ENCODE measurements around the gene CNIH2.

Gene CNIH2

DNA sequence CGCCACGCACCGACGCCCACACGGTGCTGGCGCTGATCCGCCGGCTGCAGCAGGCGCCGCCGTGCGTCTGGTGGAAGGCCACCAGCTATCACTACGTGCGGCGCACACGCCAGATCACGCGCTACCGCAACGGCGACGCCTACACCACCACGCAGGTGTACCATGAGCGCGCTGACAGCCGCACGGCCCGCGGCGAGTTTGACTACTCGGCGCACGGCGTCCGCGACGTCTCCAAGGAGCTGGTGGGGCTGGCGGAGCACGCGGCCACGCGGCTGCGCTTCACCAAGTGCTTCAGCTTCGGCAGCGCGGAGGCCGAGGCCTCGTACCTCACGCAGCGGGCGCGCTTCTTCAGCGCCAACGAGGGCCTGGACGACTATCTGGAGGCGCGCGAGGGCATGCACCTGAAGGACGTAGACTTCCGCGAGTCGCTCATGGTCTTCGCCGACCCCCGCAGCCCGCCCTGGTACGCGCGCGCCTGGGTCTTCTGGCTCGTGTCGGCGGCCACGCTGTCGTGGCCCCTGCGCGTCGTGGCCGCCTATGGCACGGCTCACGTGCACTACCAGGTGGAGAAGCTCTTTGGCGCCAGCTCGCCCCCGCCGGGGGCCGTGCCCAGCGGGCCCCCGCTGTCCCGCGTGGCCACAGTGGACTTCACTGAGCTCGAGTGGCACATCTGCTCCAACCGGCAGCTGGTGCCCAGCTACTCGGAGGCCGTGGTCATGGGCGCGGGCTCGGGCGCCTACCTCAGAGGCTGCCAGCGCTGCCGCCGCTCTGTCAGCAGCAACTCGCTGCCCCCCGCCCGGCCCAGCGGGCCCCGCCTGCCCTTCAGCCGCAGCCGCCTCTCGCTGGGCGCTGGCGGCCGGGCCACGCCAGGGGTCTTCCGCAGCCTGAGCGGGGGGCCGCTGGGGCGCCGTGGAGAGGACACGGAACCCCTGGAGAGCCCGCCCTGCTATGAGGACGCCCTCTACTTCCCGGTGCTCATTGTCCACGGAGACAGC lies 16.9 kb downstream of the CNIH2 start (continued):
- TF ChIP-seq, protein P1, sequence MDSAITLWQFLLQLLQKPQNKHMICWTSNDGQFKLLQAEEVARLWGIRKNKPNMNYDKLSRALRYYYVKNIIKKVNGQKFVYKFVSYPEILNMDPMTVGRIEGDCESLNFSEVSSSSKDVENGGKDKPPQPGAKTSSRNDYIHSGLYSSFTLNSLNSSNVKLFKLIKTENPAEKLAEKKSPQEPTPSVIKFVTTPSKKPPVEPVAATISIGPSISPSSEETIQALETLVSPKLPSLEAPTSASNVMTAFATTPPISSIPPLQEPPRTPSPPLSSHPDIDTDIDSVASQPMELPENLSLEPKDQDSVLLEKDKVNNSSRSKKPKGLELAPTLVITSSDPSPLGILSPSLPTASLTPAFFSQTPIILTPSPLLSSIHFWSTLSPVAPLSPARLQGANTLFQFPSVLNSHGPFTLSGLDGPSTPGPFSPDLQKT (IDR thresholded peaks at IDR 0.05; ENCODE audit: borderline replicate concordance, low read depth, low read length), result no peak
- TF ChIP-seq, protein P2, sequence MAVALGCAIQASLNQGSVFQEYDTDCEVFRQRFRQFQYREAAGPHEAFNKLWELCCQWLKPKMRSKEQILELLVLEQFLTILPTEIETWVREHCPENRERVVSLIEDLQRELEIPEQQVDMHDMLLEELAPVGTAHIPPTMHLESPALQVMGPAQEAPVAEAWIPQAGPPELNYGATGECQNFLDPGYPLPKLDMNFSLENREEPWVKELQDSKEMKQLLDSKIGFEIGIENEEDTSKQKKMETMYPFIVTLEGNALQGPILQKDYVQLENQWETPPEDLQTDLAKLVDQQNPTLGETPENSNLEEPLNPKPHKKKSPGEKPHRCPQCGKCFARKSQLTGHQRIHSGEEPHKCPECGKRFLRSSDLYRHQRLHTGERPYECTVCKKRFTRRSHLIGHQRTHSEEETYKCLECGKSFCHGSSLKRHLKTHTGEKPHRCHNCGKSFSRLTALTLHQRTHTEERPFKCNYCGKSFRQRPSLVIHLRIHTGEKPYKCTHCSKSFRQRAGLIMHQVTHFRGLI (tag by site-specific recombination; IDR thresholded peaks at IDR 0.05), result no peak
- no peak for TF ChIP-seq ZBTB20 (tag by site-specific recombination; IDR thresholded peaks at IDR 0.05)
- TF ChIP-seq, protein P3, sequence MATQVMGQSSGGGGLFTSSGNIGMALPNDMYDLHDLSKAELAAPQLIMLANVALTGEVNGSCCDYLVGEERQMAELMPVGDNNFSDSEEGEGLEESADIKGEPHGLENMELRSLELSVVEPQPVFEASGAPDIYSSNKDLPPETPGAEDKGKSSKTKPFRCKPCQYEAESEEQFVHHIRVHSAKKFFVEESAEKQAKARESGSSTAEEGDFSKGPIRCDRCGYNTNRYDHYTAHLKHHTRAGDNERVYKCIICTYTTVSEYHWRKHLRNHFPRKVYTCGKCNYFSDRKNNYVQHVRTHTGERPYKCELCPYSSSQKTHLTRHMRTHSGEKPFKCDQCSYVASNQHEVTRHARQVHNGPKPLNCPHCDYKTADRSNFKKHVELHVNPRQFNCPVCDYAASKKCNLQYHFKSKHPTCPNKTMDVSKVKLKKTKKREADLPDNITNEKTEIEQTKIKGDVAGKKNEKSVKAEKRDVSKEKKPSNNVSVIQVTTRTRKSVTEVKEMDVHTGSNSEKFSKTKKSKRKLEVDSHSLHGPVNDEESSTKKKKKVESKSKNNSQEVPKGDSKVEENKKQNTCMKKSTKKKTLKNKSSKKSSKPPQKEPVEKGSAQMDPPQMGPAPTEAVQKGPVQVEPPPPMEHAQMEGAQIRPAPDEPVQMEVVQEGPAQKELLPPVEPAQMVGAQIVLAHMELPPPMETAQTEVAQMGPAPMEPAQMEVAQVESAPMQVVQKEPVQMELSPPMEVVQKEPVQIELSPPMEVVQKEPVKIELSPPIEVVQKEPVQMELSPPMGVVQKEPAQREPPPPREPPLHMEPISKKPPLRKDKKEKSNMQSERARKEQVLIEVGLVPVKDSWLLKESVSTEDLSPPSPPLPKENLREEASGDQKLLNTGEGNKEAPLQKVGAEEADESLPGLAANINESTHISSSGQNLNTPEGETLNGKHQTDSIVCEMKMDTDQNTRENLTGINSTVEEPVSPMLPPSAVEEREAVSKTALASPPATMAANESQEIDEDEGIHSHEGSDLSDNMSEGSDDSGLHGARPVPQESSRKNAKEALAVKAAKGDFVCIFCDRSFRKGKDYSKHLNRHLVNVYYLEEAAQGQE (tag by site-specific recombination; IDR thresholded peaks at IDR 0.05), result no peak
- no peak for TF ChIP-seq ZEB2 (tag by site-specific recombination; IDR thresholded peaks at IDR 0.05)
- TF ChIP-seq, protein P4, sequence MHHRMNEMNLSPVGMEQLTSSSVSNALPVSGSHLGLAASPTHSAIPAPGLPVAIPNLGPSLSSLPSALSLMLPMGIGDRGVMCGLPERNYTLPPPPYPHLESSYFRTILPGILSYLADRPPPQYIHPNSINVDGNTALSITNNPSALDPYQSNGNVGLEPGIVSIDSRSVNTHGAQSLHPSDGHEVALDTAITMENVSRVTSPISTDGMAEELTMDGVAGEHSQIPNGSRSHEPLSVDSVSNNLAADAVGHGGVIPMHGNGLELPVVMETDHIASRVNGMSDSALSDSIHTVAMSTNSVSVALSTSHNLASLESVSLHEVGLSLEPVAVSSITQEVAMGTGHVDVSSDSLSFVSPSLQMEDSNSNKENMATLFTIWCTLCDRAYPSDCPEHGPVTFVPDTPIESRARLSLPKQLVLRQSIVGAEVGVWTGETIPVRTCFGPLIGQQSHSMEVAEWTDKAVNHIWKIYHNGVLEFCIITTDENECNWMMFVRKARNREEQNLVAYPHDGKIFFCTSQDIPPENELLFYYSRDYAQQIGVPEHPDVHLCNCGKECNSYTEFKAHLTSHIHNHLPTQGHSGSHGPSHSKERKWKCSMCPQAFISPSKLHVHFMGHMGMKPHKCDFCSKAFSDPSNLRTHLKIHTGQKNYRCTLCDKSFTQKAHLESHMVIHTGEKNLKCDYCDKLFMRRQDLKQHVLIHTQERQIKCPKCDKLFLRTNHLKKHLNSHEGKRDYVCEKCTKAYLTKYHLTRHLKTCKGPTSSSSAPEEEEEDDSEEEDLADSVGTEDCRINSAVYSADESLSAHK (tag by site-specific recombination; IDR thresholded peaks at IDR 0.05), result no peak
- no peak for TF ChIP-seq ZNF16 (tag by site-specific recombination; IDR thresholded peaks at IDR 0.05; ENCODE audit: low read depth)

DNA sequence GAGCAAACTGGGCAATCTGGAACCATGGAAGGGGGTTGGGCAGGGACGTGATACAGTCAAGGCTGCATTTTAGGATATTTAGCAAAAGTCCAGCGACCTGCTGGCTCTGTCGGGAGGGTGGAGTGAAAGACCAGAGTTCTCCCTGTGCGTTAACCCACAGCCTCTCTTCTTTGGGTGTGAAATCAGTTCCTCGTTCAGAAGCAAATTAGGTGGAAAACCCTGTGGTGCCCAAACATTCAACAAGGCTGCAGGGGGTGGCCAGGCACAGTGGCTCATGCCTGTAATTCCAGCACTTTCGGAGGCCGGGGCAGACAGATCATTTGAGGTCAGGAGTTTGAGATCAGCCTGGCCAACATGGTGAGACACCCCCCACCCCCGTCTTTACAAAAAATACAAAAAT lies 19.6 kb downstream of the CNIH2 start:
- no peaks in the 10 kb centered on the region for H3K9me3 ChIP-seq (ENCODE audit: control insufficient read depth, insufficient read depth, low read depth, low read length)
- TF ChIP-seq PRDM1 (tag by site-specific recombination; IDR thresholded peaks at IDR 0.05), result no peak
- TF ChIP-seq, protein P5, sequence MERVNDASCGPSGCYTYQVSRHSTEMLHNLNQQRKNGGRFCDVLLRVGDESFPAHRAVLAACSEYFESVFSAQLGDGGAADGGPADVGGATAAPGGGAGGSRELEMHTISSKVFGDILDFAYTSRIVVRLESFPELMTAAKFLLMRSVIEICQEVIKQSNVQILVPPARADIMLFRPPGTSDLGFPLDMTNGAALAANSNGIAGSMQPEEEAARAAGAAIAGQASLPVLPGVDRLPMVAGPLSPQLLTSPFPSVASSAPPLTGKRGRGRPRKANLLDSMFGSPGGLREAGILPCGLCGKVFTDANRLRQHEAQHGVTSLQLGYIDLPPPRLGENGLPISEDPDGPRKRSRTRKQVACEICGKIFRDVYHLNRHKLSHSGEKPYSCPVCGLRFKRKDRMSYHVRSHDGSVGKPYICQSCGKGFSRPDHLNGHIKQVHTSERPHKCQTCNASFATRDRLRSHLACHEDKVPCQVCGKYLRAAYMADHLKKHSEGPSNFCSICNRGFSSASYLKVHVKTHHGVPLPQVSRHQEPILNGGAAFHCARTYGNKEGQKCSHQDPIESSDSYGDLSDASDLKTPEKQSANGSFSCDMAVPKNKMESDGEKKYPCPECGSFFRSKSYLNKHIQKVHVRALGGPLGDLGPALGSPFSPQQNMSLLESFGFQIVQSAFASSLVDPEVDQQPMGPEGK (tag by site-specific recombination; IDR thresholded peaks at IDR 0.05), result no peak
- TF ChIP-seq ZNF433 (tag by site-specific recombination; IDR thresholded peaks at IDR 0.05; ENCODE audit: low read depth), result no peak
- TF ChIP-seq SP7 (tag by site-specific recombination; IDR thresholded peaks at IDR 0.05), result no peak
- TF ChIP-seq ZFP37 (tag by site-specific recombination; IDR thresholded peaks at IDR 0.05), result no peak
- TF ChIP-seq ZNF341 (tag by site-specific recombination; IDR thresholded peaks at IDR 0.05; ENCODE audit: low read depth), result no peak
- TF ChIP-seq YY1 (tag by site-specific recombination; IDR thresholded peaks at IDR 0.05), result no peak
- TF ChIP-seq, protein P6, sequence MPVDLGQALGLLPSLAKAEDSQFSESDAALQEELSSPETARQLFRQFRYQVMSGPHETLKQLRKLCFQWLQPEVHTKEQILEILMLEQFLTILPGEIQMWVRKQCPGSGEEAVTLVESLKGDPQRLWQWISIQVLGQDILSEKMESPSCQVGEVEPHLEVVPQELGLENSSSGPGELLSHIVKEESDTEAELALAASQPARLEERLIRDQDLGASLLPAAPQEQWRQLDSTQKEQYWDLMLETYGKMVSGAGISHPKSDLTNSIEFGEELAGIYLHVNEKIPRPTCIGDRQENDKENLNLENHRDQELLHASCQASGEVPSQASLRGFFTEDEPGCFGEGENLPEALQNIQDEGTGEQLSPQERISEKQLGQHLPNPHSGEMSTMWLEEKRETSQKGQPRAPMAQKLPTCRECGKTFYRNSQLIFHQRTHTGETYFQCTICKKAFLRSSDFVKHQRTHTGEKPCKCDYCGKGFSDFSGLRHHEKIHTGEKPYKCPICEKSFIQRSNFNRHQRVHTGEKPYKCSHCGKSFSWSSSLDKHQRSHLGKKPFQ (tag by site-specific recombination; IDR thresholded peaks at IDR 0.05), result no peak
- TF ChIP-seq KLF8 (tag by site-specific recombination; IDR thresholded peaks at IDR 0.05), result no peak
- TF ChIP-seq ZBTB17 (tag by site-specific recombination; IDR thresholded peaks at IDR 0.05), result no peak
- no peaks in the 10 kb centered on the region for H3K36me3 ChIP-seq (ENCODE audit: control insufficient read depth in 2 of 2, insufficient read depth in 1 of 2, low read length in 2 of 2)
- POLR2A ChIA-PET, result interaction anchor here (0.7 to 1.9 kb wide), 3 partner anchors 8 to 409 kb away, joined by 3 to 7 read pairs (median 5); partner anchors contain the start of genes FIBP and YIF1A
- H3K4me3 ChIP-seq (ENCODE audit: low read depth, low read length), result no peak overlapping the region
- H3K4me1 ChIP-seq (ENCODE audit: control insufficient read depth, insufficient read depth, low read length), result no peaks in the 10 kb centered on the region
- no peak overlapping the region for H3K27ac ChIP-seq (ENCODE audit: extremely low read depth, low read depth, low read length)
- CTCF ChIA-PET, result interaction anchor here (0.8 to 1.8 kb wide), 3 partner anchors 14 to 89 kb away, joined by 3 to 11 read pairs (median 3); no protein-coding TSS in a partner anchor
